Caco-2 (cell line): ENCODE measurements around the gene HS6ST2. TPM values are rescaled to one million over a fixed set of nuclear protein-coding genes. Genes with fewer than 3 reads are reported as not detected.

Source experiments
- BruUV-seq: library from RNA; stranded (reverse); fragments of 400-500 nt; replicated peaks from 2 replicates; lab custom pipeline; 2021; lab: Mats Ljungman, UMichigan
- CTCF ChIA-PET: fragments of 300-600 bp; sonication (Branson Sonifier 250); formaldehyde crosslinking; loops from one replicate; lab custom pipeline; 2022; ENCODE audit warnings: antibody characterized with exemption; lab: Charles Lee
- POLR2A ChIA-PET: fragments of 300-600 bp; sonication (Branson Sonifier 250); formaldehyde crosslinking; loops from one replicate; lab custom pipeline; 2022; ENCODE audit warnings: antibody characterized with exemption; lab: Charles Lee
- DNase-seq, 2 experiments: peaks; one replicate each; pipeline versions ENCODE4 v3.0.0 to v3.0.0-alpha.2; 2020 to 2022
- H3K27me3 ChIP-seq: replicated peaks from 2 replicates; pipeline ENCODE4 v1.6.0; 2011; ENCODE audit warnings: low read length; ENCODE audit not compliant: control insufficient read depth, insufficient read depth
- H3K36me3 ChIP-seq: 2 replicates; pipeline ENCODE4 v1.5.1; 2011; ENCODE audit warnings: low read length; ENCODE audit not compliant: control insufficient read depth, insufficient read depth
- H3K4me1 ChIP-seq: fragments of 250-450 bp; sonication (Bioruptor Pico); 2 replicates; pipeline ENCODE4 v1.5.1; 2020; ENCODE audit warnings: mild to moderate bottlenecking
- H3K4me3 ChIP-seq: 2 replicates; pipeline ENCODE4 v1.5.1; 2011; ENCODE audit warnings: low read depth, mild to moderate bottlenecking, control low read depth, low read length
- H3K9me3 ChIP-seq: fragments of 250-450 bp; sonication (Bioruptor Pico); 2 replicates; pipeline ENCODE4 v1.5.1; 2020; ENCODE audit warnings: mild to moderate bottlenecking, moderate library complexity
- H3K27ac Mint-ChIP-seq: one replicate; pipeline ENCODE4 v1.8.0; 2022; ENCODE audit warnings: mixed read lengths; ENCODE audit not compliant: unreplicated experiment
- H3K27me3 Mint-ChIP-seq: one replicate; pipeline ENCODE4 v1.8.0; 2022; ENCODE audit warnings: mixed read lengths; ENCODE audit not compliant: insufficient read depth, unreplicated experiment
- H3K36me3 Mint-ChIP-seq: one replicate; pipeline ENCODE4 v1.8.0; 2022; ENCODE audit warnings: mild to moderate bottlenecking, mixed read lengths; ENCODE audit not compliant: insufficient read depth, unreplicated experiment
- H3K4me1 Mint-ChIP-seq: one replicate; pipeline ENCODE4 v1.8.0; 2022; ENCODE audit warnings: low read depth, mixed read lengths; ENCODE audit not compliant: unreplicated experiment
- H3K4me3 Mint-ChIP-seq: one replicate; pipeline ENCODE4 v1.8.0; 2022; ENCODE audit warnings: mild to moderate bottlenecking, moderate library complexity, mixed read lengths; ENCODE audit not compliant: unreplicated experiment
- H3K9me3 Mint-ChIP-seq: one replicate; pipeline ENCODE4 v1.8.0; 2022; ENCODE audit warnings: mixed read lengths; ENCODE audit not compliant: unreplicated experiment
- CTCF ChIP-seq, 2 experiments: fragments of 200-600 bp in 1 of 2; IDR thresholded peaks; 1 replicate in 1 of 2; 2 replicates in 1 of 2; pipeline versions ENCODE4 v1.5.1 to v1.8.0; 2011 to 2022; ENCODE audit warnings: antibody characterized with exemption in 1 of 2, control low read depth in 1 of 2, inconsistent platforms in 1 of 2, low read depth in 1 of 2, low read length in 1 of 2, mild to moderate bottlenecking in 1 of 2, moderate library complexity in 1 of 2; ENCODE audit not compliant: insufficient read depth in 1 of 2, severe bottlenecking in 1 of 2, unreplicated experiment in 1 of 2
- intact Hi-C: fragments of 100-400 bp; cut with micrococcal nuclease; formaldehyde crosslinking; loops from one replicate; pipeline ENCODE4 v1.10.0; 2022; ENCODE audit not compliant: unreplicated experiment
- total RNA-seq: library from RNA; stranded (reverse); gene quantifications from 2 replicates; pipeline ENCODE4 v1.2.3, GENCODE V29; 2022

Gene HS6ST2
- total RNA-seq, 1 experiment from 2014 or later = 34.9 TPM

GRCh38 chrX:132831336-132831973 lies 127.0 kb downstream of the HS6ST2 start:
- Mint-ChIP-seq H3K4me1 (no peaks in the 10 kb centered on the region), H3K4me3 (no peak overlapping the region), H3K9me3 (no peaks in the 10 kb centered on the region), H3K36me3 (peaks cover 6% of the 10 kb centered on the region), H3K27me3 (no peaks in the 10 kb centered on the region), H3K27ac (no peak overlapping the region)
- intact Hi-C loops = no loop called here
- Histone ChIP-seq H3K36me3 (no peaks in the 10 kb centered on the region), H3K4me3 (no peak overlapping the region), H3K9me3 (no peaks in the 10 kb centered on the region), H3K27me3 (no peaks in the 10 kb centered on the region), H3K4me1 (no peaks in the 10 kb centered on the region)
- ChIA-PET POLR2A (no interaction called here), CTCF (no interaction called here)
- BruUV-seq = no TSS peak
- TF ChIP-seq CTCF (IDR thresholded peaks at IDR 0.05; ENCODE audit: insufficient read depth in 1 of 2, low read depth in 1 of 2, low read length in 1 of 2, severe bottlenecking in 1 of 2, unreplicated experiment in 1 of 2) = no peak
- no peak for DNase-seq

GRCh38 chrX:132822634-132823012 lies 135.8 kb downstream of the HS6ST2 start:
- Histone ChIP-seq H3K4me3 (no peak overlapping the region), H3K4me1 (no peaks in the 10 kb centered on the region), H3K9me3 (no peaks in the 10 kb centered on the region), H3K36me3 (no peaks in the 10 kb centered on the region), H3K27me3 (no peaks in the 10 kb centered on the region)
- Mint-ChIP-seq H3K4me1 (no peaks in the 10 kb centered on the region), H3K36me3 (peaks cover 6% of the 10 kb centered on the region), H3K9me3 (no peaks in the 10 kb centered on the region), H3K4me3 (no peak overlapping the region), H3K27ac (no peak overlapping the region), H3K27me3 (no peaks in the 10 kb centered on the region)
- TF ChIP-seq CTCF (IDR thresholded peaks at IDR 0.05; ENCODE audit: insufficient read depth in 1 of 2, low read depth in 1 of 2, low read length in 1 of 2, severe bottlenecking in 1 of 2, unreplicated experiment in 1 of 2) = no peak
- ChIA-PET CTCF (no interaction called here), POLR2A (no interaction called here)
- DNase-seq = no peak
- intact Hi-C loops = no loop called here
- BruUV-seq = no TSS peak

GRCh38 chrX:132821974-132822633 lies 136.3 kb downstream of the HS6ST2 start:
- CTCF ChIA-PET = no interaction called here
- H3K4me1 Mint-ChIP-seq = no peaks in the 10 kb centered on the region

More at GRCh38 chrX:132821974-132822633, 136.3 kb downstream of the HS6ST2 start:
- Mint-ChIP-seq H3K27me3 (no peaks in the 10 kb centered on the region), H3K9me3 (no peaks in the 10 kb centered on the region), H3K27ac (no peak overlapping the region), H3K36me3 (peaks cover 2% of the 10 kb centered on the region), H3K4me3 (no peak overlapping the region)
- TF ChIP-seq CTCF (IDR thresholded peaks at IDR 0.05; ENCODE audit: insufficient read depth in 1 of 2, low read depth in 1 of 2, low read length in 1 of 2, severe bottlenecking in 1 of 2, unreplicated experiment in 1 of 2) = no peak
- BruUV-seq = no TSS peak
- Histone ChIP-seq H3K4me3 (no peak overlapping the region), H3K4me1 (no peaks in the 10 kb centered on the region), H3K36me3 (no peaks in the 10 kb centered on the region), H3K9me3 (no peaks in the 10 kb centered on the region), H3K27me3 (no peaks in the 10 kb centered on the region)
- POLR2A ChIA-PET = no interaction called here
- no peak for DNase-seq
- intact Hi-C loops = no loop called here
